ENCODE results near the gene TMEM263. TPM values are rescaled to one million over a fixed set of nuclear protein-coding genes. Genes with fewer than 3 reads are reported as not detected.

The TMEM263 gene
- total RNA-seq = 10 to 100 TPM in 3 of 4 donors, 1 to 10 TPM in 1; 8.9 to 26.7 (median 15.9) TPM

- intact Hi-C loops (cut with DNase I; ENCODE audit: low total_unique reads) = loop anchor here (1.0 to 5.0 kb wide), 5 partner anchors 32 to 648 kb away; partner anchors contain the start of genes CRY1, MTERF2 and RIC8B
- in situ Hi-C loops (cut with MboI; ENCODE audit: low sequenced_read_pairs in 4 of 4) = loop anchor here in 1 of 4 donors (10.0 kb wide), 1 partner anchor 149 kb away; no protein-coding TSS in a partner anchor
Observed at GRCh38 chr12:106955377-106956047, at the start of gene TMEM263. Gene TMEM263, plus strand, starts transcription at chr12:106955907. Its CDS starts 11,210 bp downstream, at chr12:106967117.

GRCh38 chr12:106906715-106907114 lies 49.0 kb upstream of the TMEM263 start:
- peaks cover 3 to 4% of the 10 kb centered on the region in 2 donors for H3K4me1 ChIP-seq
- in situ Hi-C loops (cut with MboI; ENCODE audit: low sequenced_read_pairs in 4 of 4) = no loop called here
- DNase-seq (no peak), ATAC-seq (no peak)
- no peaks in the 10 kb centered on the region for H3K36me3 ChIP-seq
- no peaks in the 10 kb centered on the region for H3K27me3 ChIP-seq
- intact Hi-C loops (cut with DNase I; ENCODE audit: low total_unique reads) = no loop called here
- no peak overlapping the region for H3K27ac ChIP-seq
- H3K9me3 ChIP-seq = no peaks in the 10 kb centered on the region
- H3K4me3 ChIP-seq = no peak overlapping the region
- no peak for TF ChIP-seq CTCF (IDR thresholded peaks at IDR 0.05 in 4 of 5, conservative IDR thresholded peaks at IDR 0.05 in 1 of 5)
- TF ChIP-seq POLR2A (IDR thresholded peaks at IDR 0.05) = no peak

More at GRCh38 chr12:106955377-106956047, at the start of gene TMEM263:
- Histone ChIP-seq H3K36me3 (no peaks in the 10 kb centered on the region), H3K27me3 (no peaks in the 10 kb centered on the region), H3K4me1 (peaks cover 20 to 27% of the 10 kb centered on the region in 2 donors), H3K9me3 (no peaks in the 10 kb centered on the region), H3K4me3 (peak within 1 kb of the TSS; percentile 66 to 92 (median 80)), H3K27ac (peak within 1 kb of the TSS; percentile 87 to 97 (median 92))
- DNase-seq (peak; percentile 89 to 91), ATAC-seq (peak; percentile 78 to 82)
- TF ChIP-seq POLR2A (IDR thresholded peaks at IDR 0.05) = peak; percentile 88 to 94
- TF ChIP-seq CTCF (IDR thresholded peaks at IDR 0.05 in 4 of 5, conservative IDR thresholded peaks at IDR 0.05 in 1 of 5) = peak in 1 of 5 experiments; percentile 7

GRCh38 chr12:106907411-106907810 lies 48.3 kb upstream of the TMEM263 start:
- in situ Hi-C loops (cut with MboI; ENCODE audit: low sequenced_read_pairs in 4 of 4) (no loop called here), intact Hi-C loops (cut with DNase I; ENCODE audit: low total_unique reads) (no loop called here)
- Histone ChIP-seq H3K27me3 (no peaks in the 10 kb centered on the region), H3K9me3 (no peaks in the 10 kb centered on the region), H3K4me1 (peaks cover 3 to 4% of the 10 kb centered on the region in 2 donors), H3K27ac (no peak overlapping the region), H3K36me3 (no peaks in the 10 kb centered on the region), H3K4me3 (no peak overlapping the region)
- DNase-seq (no peak), ATAC-seq (no peak)
- TF ChIP-seq CTCF (IDR thresholded peaks at IDR 0.05 in 4 of 5, conservative IDR thresholded peaks at IDR 0.05 in 1 of 5) (no peak), POLR2A (IDR thresholded peaks at IDR 0.05) (no peak)

GRCh38 chr12:106907846-106908245 lies 47.9 kb upstream of the TMEM263 start:
- intact Hi-C loops (cut with DNase I; ENCODE audit: low total_unique reads) (no loop called here), in situ Hi-C loops (cut with MboI; ENCODE audit: low sequenced_read_pairs in 4 of 4) (no loop called here)
- TF ChIP-seq POLR2A (IDR thresholded peaks at IDR 0.05) = no peak
- no peak for TF ChIP-seq CTCF (IDR thresholded peaks at IDR 0.05 in 4 of 5, conservative IDR thresholded peaks at IDR 0.05 in 1 of 5)
- H3K36me3 ChIP-seq = no peaks in the 10 kb centered on the region
- H3K4me1 ChIP-seq = peaks cover 3 to 4% of the 10 kb centered on the region in 2 donors
- DNase-seq (no peak), ATAC-seq (no peak)
- H3K4me3 ChIP-seq = no peak overlapping the region
- H3K27ac ChIP-seq = no peak overlapping the region
- no peaks in the 10 kb centered on the region for H3K27me3 ChIP-seq
- no peaks in the 10 kb centered on the region for H3K9me3 ChIP-seq

Data from gastrocnemius medialis (tissue), 4 donors.